ENCODE results near the gene DPP6.

The DPP6 gene

DNA sequence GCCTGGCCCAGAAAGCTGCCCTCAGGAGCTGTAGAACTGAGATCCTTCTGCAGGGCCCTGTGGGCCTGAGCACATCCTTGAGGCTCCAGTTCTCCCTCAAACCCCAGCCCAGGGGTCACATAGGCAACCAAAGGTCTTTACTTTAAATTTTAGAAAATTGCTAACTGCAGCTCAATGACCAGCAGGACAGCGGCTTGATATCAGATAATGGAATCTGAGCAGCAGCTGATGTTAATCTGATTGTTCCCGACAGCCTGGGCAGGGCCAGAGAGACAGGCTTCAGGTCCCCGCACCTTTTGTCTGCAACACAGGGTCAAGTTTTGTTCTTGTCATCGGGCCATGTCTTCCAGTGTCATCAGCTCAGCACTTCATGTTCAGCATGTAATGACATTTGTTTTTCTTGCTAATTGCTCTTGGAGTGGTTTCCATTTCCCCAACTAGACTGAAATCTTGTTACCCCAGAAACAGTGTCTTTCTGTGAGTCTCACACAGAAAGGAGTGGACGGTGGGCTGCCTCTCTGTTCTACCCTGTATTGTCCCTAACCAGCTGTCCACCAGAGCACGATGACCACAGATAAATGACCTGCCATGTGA, 859.8 kb downstream of the DPP6 start:
- H3K4me1 ChIP-seq (ENCODE audit: insufficient read depth, low read length), result no peaks in the 10 kb centered on the region
- H3K9ac ChIP-seq (ENCODE audit: low read depth, low read length), result no peak overlapping the region
- H3K36me3 ChIP-seq (ENCODE audit: insufficient read depth, low read depth, low read length), result no peaks in the 10 kb centered on the region
- no peak overlapping the region for H3K27ac ChIP-seq (ENCODE audit: low read length)
- H3K4me3 ChIP-seq (ENCODE audit: low read length), result no peak overlapping the region
- no peaks in the 10 kb centered on the region for H3K9me3 ChIP-seq (ENCODE audit: insufficient read depth, low read depth, low read length)
- H3K27me3 ChIP-seq (ENCODE audit: insufficient read depth, low read length), result peaks cover 16% of the 10 kb centered on the region

DNA sequence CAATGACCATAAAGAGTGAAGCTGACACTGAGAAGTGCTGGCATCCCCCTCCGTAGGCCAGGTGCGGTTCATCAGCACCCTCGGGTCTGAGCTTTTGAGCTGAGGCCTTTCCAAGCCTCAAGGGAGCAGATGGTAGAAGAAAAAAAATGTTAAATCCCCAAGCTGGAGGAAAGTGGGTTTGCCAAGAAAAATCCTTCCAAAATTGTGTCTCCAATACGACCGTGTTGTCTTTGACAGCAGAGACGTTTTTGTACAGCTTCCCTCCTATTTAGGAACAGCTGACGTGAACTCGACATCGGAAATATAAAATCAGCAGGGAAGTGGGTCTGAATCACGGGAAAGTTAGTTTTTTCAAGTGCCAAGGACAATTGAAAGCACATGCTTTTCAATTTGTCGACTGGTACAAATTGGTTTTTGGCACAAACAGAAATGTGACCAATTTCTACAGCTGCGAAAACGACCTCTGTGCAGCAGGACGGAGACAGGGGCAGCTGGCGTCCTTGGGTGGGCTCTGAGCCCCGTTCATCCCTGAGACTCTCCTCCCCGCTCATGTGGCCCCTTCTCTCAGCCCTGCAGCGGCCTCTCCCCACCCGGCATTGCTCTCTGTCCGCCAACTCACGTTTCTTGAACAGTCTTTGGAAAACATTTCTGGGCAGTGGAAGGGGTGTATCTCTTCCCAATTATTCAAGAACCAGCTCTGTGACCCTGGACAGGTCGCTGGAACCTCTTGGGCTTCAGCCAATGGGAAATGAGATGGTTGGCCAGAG, 860.9 kb downstream of the DPP6 start:
- Histone ChIP-seq H3K27ac (ENCODE audit: low read length) (no peak overlapping the region), H3K27me3 (ENCODE audit: insufficient read depth, low read length) (peaks cover 16% of the 10 kb centered on the region), H3K9ac (ENCODE audit: low read depth, low read length) (no peak overlapping the region), H3K9me3 (ENCODE audit: insufficient read depth, low read depth, low read length) (no peaks in the 10 kb centered on the region), H3K4me1 (ENCODE audit: insufficient read depth, low read length) (no peaks in the 10 kb centered on the region), H3K36me3 (ENCODE audit: insufficient read depth, low read depth, low read length) (no peaks in the 10 kb centered on the region), H3K4me3 (ENCODE audit: low read length) (no peak overlapping the region)

DNA sequence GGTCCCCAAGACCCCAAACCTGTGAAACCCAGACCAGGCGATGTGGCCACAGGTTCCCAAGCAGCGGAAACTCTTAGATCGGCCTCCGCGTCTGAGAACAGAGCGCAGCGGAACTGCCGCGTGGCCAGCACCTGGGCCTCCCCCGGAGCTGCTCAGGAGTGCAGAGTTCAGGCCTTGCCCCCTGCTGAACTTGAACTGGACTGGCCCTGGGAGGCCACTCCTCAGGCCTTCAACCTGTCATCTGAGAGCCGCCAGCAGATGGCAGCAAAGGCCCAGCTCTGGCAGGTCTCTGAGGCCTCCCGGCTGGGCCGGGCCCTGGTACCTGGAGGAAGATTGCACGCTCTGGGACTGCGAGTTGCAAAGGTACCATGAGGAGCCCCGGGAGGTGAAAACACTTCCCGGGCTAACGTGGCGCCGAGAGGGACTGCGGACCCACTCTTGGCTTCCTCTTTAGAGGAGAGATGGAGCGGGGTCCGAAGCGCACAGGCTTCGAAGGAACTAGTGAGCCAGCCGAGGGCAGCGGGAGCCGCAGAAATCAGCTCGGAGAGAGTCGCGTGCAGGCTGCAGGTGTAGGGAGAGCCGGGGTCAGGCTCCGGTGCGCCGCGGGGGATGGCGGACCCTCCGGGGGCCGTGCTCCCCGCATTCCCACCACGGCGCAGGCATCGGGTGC, 861.6 kb downstream of the DPP6 start:
- Histone ChIP-seq H3K27me3 (ENCODE audit: insufficient read depth, low read length) (peaks cover 16% of the 10 kb centered on the region), H3K4me3 (ENCODE audit: low read length) (peak overlapping the region; percentile 44; the same call in 1 of the 2 replicates), H3K36me3 (ENCODE audit: insufficient read depth, low read depth, low read length) (no peaks in the 10 kb centered on the region), H3K9me3 (ENCODE audit: insufficient read depth, low read depth, low read length) (no peaks in the 10 kb centered on the region), H3K27ac (ENCODE audit: low read length) (no peak overlapping the region), H3K9ac (ENCODE audit: low read depth, low read length) (0 out of 2 replicates have a peak overlapping the region, but pooled peaks have one; percentile 45), H3K4me1 (ENCODE audit: insufficient read depth, low read length) (no peaks in the 10 kb centered on the region)

DNA sequence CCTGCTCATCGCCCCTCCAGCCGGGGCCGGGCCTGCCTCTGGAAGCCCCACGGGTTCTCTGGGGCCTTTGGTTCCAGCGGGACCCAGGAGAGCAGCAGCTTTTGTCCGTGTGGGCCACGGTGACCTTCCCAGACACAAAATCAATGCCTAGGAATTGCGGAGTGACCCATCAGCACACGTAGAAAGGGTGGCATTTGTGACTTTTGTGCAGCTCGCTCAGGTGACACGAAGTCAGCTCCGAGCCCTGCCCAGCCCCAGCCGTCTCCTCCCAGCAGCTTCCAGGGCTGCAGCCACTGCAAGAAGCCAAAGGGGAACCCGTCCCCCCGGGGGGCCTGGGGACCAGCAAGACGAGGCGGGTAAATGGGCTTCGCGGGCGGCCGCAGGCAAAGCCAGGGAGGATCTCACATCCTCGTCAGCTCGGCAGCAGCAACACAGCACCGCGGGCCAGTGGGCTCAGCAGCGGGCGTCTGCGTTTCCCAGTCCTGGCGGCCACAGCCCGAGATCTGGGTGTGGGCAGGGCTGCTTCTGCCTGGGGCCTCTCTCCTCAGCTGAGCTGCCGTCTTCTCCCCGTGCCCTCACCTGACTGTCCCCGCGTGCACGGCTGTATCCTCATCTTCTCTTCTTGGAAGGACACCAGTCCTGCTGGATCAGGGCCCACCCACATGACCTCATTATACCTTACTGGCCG, 862.3 kb downstream of the DPP6 start:
- H3K9ac ChIP-seq (ENCODE audit: low read depth, low read length), result no peak overlapping the region
- H3K27me3 ChIP-seq (ENCODE audit: insufficient read depth, low read length), result peaks cover 16% of the 10 kb centered on the region
- no peak overlapping the region for H3K27ac ChIP-seq (ENCODE audit: low read length)
- no peaks in the 10 kb centered on the region for H3K9me3 ChIP-seq (ENCODE audit: insufficient read depth, low read depth, low read length)
- H3K4me1 ChIP-seq (ENCODE audit: insufficient read depth, low read length), result no peaks in the 10 kb centered on the region
- peak overlapping the region; percentile 44; the same call in 1 of the 2 replicates for H3K4me3 ChIP-seq (ENCODE audit: low read length)
- H3K36me3 ChIP-seq (ENCODE audit: insufficient read depth, low read depth, low read length), result no peaks in the 10 kb centered on the region

DNA sequence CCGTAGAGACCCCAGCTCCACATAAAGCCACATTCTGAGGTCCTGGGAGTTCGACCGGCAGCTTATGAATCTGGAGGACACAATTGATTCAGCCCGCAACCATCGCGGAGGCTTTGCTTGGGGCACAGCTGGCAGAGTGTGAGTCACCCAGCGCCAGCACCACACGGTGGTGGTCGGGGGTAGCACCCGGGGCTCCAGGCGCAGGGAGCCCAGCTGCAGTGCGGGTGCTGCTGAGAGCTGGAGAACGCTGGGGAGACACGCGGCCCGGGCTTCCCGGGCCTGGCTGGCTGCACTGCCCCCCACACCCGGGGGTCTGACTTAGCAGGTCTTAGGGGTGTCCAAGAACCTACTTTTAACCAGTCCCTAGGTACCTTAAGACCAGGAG, 862.8 kb downstream of the DPP6 start:
- Histone ChIP-seq H3K27me3 (ENCODE audit: insufficient read depth, low read length) (peaks cover 16% of the 10 kb centered on the region), H3K9ac (ENCODE audit: low read depth, low read length) (no peak overlapping the region)

DNA sequence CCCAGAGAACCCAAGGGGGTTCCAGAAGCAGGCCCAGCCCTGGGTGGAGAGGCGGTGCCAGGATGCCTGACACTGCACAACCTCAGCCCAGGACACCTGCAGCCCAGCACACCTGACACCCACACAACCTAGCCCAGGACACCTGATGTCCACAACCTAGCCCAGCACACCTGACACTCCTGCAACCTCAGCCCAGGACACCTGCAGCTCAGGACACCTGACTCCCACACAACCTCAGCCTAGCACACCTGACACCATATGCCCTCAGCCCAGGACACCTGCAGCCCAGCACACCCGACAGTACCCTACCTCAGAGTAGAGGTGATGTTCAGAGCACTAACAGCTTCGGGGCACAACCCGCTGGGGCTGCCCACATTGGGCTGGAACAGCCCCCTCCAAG, 863.4 kb downstream of the DPP6 start:
- Histone ChIP-seq H3K27me3 (ENCODE audit: insufficient read depth, low read length) (peaks cover 16% of the 10 kb centered on the region), H3K9me3 (ENCODE audit: insufficient read depth, low read depth, low read length) (no peaks in the 10 kb centered on the region), H3K4me3 (ENCODE audit: low read length) (no peak overlapping the region), H3K36me3 (ENCODE audit: insufficient read depth, low read depth, low read length) (no peaks in the 10 kb centered on the region), H3K27ac (ENCODE audit: low read length) (no peak overlapping the region), H3K4me1 (ENCODE audit: insufficient read depth, low read length) (no peaks in the 10 kb centered on the region), H3K9ac (ENCODE audit: low read depth, low read length) (no peak overlapping the region)

More for the DNA sequence above, 862.8 kb downstream of the DPP6 start:
- Histone ChIP-seq H3K4me1 (ENCODE audit: insufficient read depth, low read length) (no peaks in the 10 kb centered on the region), H3K9me3 (ENCODE audit: insufficient read depth, low read depth, low read length) (no peaks in the 10 kb centered on the region), H3K4me3 (ENCODE audit: low read length) (no peak overlapping the region), H3K36me3 (ENCODE audit: insufficient read depth, low read depth, low read length) (no peaks in the 10 kb centered on the region), H3K27ac (ENCODE audit: low read length) (no peak overlapping the region)

DNA sequence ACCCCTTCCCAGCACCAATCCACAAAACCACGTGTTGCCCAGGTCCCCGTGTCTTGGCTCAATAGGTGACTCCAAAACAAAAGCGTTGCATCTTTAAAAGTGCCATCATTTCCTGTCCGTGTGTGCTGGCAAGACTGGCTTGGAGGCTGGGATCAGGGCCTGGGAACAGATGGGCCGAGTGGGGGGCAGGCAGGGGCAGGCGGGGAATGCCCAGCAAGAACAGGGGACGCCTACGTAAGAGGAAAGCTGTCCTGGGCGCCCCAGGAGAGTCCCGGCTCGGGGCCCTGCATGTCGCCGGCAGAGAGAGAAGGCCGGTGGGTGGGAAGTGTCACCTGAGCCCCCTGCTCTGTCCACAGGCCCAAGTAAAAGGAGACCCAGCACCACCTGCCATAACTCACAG, 864.2 kb downstream of the DPP6 start:
- no peaks in the 10 kb centered on the region for H3K4me1 ChIP-seq (ENCODE audit: insufficient read depth, low read length)
- no peak overlapping the region for H3K27ac ChIP-seq (ENCODE audit: low read length)
- no peak overlapping the region for H3K9ac ChIP-seq (ENCODE audit: low read depth, low read length)

DNA sequence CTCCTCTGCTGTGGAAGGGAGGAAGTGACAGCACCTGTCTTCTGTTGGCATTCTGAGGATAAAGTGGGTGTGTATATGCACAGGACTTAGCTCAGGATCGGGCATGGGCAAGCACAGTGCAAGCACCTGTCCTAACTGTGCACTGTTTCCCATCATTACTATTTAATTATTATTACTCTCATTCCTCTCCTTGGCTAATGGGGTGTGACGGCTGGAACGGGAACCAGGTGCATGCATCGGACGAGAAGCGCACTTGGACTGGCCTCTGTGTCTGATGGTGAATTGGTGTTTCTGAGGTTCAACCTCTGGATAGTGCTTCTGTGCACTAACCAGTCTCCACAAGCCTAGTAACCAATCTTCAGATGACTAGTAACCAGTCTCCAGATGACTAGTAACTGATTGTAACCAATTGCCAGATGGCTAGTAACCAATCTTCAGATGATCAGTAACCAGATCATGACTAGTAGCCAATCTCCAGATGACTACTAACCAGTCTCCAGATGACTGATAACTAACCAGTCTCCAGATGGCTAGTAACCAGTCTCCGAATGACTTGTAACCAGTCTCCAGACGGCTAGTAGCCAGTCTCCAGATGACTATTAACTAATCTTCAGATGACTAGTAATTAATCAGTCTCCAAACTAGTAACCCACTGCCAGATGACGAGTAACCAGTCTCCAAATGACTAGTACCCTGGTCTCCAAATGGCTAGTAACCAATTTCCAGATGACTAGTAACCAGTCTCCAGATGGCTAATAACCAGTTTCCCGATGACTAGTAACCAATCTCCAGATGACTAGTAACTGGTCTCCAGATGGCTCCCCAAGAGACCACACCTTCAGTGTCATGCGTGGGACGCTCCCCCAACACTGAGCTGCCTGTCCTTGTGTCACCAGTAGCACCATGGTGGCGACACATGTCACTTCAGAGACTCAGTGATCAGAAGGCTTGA, 864.9 kb downstream of the DPP6 start:
- Histone ChIP-seq H3K9me3 (ENCODE audit: insufficient read depth, low read depth, low read length) (no peaks in the 10 kb centered on the region; the same call in 1 of the 2 replicates), H3K4me1 (ENCODE audit: insufficient read depth, low read length) (no peaks in the 10 kb centered on the region)

More for the DNA sequence above, 864.2 kb downstream of the DPP6 start:
- no peak overlapping the region for H3K4me3 ChIP-seq (ENCODE audit: low read length)
- no peaks in the 10 kb centered on the region for H3K9me3 ChIP-seq (ENCODE audit: insufficient read depth, low read depth, low read length)
- no peaks in the 10 kb centered on the region for H3K36me3 ChIP-seq (ENCODE audit: insufficient read depth, low read depth, low read length)
- H3K27me3 ChIP-seq (ENCODE audit: insufficient read depth, low read length), result peaks cover 16% of the 10 kb centered on the region

DNA sequence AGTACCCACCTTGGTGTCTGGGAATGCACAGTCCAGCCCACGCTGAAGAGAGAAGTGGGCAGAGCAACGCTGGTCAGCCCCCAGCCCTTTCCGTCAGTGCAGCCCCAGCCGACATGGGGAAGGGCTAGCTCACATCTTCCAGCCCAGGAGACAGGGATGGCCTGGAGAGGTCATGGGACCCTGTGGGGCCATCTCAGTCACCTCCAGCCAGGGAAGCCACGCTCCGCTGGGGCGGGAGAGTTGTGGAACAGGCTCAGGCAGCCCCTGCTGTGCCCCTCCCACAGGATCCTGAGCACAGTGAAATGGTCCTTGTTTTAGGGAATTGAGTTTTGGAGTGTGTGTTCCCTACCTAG, 865.6 kb downstream of the DPP6 start:
- no peaks in the 10 kb centered on the region for H3K4me1 ChIP-seq (ENCODE audit: insufficient read depth, low read length)
- H3K36me3 ChIP-seq (ENCODE audit: insufficient read depth, low read depth, low read length), result no peaks in the 10 kb centered on the region
- no peak overlapping the region for H3K9ac ChIP-seq (ENCODE audit: low read depth, low read length)
- peaks cover 16% of the 10 kb centered on the region for H3K27me3 ChIP-seq (ENCODE audit: insufficient read depth, low read length)
- H3K27ac ChIP-seq (ENCODE audit: low read length), result no peak overlapping the region
- H3K4me3 ChIP-seq (ENCODE audit: low read length), result no peak overlapping the region
- H3K9me3 ChIP-seq (ENCODE audit: insufficient read depth, low read depth, low read length), result no peaks in the 10 kb centered on the region; the same call in none of the 2 replicates

More for the DNA sequence above, 864.9 kb downstream of the DPP6 start:
- Histone ChIP-seq H3K4me3 (ENCODE audit: low read length) (no peak overlapping the region), H3K27me3 (ENCODE audit: insufficient read depth, low read length) (peaks cover 16% of the 10 kb centered on the region), H3K36me3 (ENCODE audit: insufficient read depth, low read depth, low read length) (no peaks in the 10 kb centered on the region), H3K9ac (ENCODE audit: low read depth, low read length) (no peak overlapping the region), H3K27ac (ENCODE audit: low read length) (no peak overlapping the region)

DNA sequence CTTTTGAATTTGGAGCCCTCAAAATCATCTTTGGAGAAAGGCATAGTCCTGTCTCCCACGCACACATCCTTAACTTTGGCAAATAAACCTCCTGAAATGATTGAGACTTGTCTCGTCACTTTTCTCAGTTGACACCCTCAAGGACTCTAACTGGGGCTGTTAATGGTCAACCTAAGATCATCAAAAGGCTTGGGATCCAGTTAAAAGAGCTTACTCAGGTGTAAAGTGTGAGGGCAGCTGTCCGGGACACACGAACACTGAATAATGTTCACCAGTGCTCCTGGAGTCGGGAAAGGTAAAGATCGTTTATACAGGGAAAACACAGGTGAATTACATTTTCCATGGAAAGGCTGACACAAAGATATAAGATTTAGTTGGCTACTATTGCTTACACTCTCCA, 866.1 kb downstream of the DPP6 start:
- Histone ChIP-seq H3K9ac (ENCODE audit: low read depth, low read length) (no peak overlapping the region), H3K4me1 (ENCODE audit: insufficient read depth, low read length) (no peaks in the 10 kb centered on the region), H3K27me3 (ENCODE audit: insufficient read depth, low read length) (peaks cover 16% of the 10 kb centered on the region), H3K36me3 (ENCODE audit: insufficient read depth, low read depth, low read length) (no peaks in the 10 kb centered on the region), H3K4me3 (ENCODE audit: low read length) (no peak overlapping the region), H3K27ac (ENCODE audit: low read length) (no peak overlapping the region), H3K9me3 (ENCODE audit: insufficient read depth, low read depth, low read length) (no peaks in the 10 kb centered on the region; the same call in none of the 2 replicates)

DNA sequence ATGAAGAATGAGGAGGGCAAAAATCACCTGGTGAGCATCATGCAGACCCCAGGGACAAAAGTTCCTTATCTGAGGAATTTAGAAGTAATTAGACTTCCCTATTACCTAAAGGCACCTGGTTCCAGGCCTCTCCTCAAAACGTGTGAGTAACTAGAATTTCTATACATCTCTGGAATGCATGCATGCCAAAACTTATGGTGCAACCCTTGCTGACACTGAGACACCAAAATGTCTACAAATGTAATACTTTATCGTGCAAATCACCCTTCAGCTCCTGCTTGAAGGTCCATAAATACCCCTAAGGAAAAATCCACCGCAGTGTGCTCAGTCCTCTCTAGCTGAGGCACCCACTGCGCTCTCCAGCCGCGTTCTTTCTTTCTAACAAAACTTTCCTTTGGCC, 866.5 kb downstream of the DPP6 start:
- Histone ChIP-seq H3K9me3 (ENCODE audit: insufficient read depth, low read depth, low read length) (no peaks in the 10 kb centered on the region; the same call in none of the 2 replicates), H3K4me3 (ENCODE audit: low read length) (no peak overlapping the region), H3K4me1 (ENCODE audit: insufficient read depth, low read length) (no peaks in the 10 kb centered on the region), H3K9ac (ENCODE audit: low read depth, low read length) (no peak overlapping the region), H3K36me3 (ENCODE audit: insufficient read depth, low read depth, low read length) (no peaks in the 10 kb centered on the region), H3K27me3 (ENCODE audit: insufficient read depth, low read length) (peaks cover 16% of the 10 kb centered on the region), H3K27ac (ENCODE audit: low read length) (no peak overlapping the region)
